ENCODE measurements around the gene NXPE1.

The NXPE1 gene

DNA sequence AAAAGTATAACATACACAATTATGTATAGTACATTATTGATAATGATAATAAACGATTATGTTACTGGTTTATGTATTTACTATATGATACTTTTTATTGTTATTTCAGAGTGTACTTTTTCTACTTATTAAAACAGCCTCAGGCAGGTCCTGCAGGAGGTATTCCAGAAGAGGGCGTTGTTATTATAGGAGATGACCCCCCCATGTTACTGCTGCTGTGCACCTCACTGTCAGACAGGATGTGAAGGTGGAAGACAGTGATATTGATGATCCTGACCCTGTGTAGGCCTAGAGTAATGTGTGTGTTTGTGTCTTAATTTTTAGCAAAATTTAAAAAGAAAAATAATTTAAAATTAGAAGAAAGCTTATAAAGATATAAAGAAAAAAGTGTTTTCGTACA lies 62.8 kb downstream of the NXPE1 start:
- no peak overlapping the region for H3K4me3 ChIP-seq (replicated peaks; ENCODE audit: insufficient read depth, low read length)
- H3K27me3 ChIP-seq (ENCODE audit: insufficient read depth, poor library complexity, severe bottlenecking): no peaks in the 10 kb centered on the region
- TF ChIP-seq, protein P1, sequence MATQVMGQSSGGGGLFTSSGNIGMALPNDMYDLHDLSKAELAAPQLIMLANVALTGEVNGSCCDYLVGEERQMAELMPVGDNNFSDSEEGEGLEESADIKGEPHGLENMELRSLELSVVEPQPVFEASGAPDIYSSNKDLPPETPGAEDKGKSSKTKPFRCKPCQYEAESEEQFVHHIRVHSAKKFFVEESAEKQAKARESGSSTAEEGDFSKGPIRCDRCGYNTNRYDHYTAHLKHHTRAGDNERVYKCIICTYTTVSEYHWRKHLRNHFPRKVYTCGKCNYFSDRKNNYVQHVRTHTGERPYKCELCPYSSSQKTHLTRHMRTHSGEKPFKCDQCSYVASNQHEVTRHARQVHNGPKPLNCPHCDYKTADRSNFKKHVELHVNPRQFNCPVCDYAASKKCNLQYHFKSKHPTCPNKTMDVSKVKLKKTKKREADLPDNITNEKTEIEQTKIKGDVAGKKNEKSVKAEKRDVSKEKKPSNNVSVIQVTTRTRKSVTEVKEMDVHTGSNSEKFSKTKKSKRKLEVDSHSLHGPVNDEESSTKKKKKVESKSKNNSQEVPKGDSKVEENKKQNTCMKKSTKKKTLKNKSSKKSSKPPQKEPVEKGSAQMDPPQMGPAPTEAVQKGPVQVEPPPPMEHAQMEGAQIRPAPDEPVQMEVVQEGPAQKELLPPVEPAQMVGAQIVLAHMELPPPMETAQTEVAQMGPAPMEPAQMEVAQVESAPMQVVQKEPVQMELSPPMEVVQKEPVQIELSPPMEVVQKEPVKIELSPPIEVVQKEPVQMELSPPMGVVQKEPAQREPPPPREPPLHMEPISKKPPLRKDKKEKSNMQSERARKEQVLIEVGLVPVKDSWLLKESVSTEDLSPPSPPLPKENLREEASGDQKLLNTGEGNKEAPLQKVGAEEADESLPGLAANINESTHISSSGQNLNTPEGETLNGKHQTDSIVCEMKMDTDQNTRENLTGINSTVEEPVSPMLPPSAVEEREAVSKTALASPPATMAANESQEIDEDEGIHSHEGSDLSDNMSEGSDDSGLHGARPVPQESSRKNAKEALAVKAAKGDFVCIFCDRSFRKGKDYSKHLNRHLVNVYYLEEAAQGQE (IDR thresholded peaks at IDR 0.05; ENCODE audit: insufficient replicate concordance, low read depth): no peak
- TF ChIP-seq, protein P2, sequence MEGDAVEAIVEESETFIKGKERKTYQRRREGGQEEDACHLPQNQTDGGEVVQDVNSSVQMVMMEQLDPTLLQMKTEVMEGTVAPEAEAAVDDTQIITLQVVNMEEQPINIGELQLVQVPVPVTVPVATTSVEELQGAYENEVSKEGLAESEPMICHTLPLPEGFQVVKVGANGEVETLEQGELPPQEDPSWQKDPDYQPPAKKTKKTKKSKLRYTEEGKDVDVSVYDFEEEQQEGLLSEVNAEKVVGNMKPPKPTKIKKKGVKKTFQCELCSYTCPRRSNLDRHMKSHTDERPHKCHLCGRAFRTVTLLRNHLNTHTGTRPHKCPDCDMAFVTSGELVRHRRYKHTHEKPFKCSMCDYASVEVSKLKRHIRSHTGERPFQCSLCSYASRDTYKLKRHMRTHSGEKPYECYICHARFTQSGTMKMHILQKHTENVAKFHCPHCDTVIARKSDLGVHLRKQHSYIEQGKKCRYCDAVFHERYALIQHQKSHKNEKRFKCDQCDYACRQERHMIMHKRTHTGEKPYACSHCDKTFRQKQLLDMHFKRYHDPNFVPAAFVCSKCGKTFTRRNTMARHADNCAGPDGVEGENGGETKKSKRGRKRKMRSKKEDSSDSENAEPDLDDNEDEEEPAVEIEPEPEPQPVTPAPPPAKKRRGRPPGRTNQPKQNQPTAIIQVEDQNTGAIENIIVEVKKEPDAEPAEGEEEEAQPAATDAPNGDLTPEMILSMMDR (IDR thresholded peaks at IDR 0.05; ENCODE audit: insufficient read depth, low read length): no peak
- no peak for TF ChIP-seq GABPA (IDR thresholded peaks at IDR 0.05; ENCODE audit: low read depth)
- no peak for TF ChIP-seq SPI1 (IDR thresholded peaks at IDR 0.05; ENCODE audit: borderline replicate concordance, low read depth)
- TF ChIP-seq POLR2AphosphoS5 (IDR thresholded peaks at IDR 0.05; ENCODE audit: low read depth): no peak
- DNase-seq (ENCODE audit: low read depth in 1 of 2, low spot score in 1 of 2): no peak
- H3K27ac ChIP-seq (replicated peaks): no peak overlapping the region

DNA sequence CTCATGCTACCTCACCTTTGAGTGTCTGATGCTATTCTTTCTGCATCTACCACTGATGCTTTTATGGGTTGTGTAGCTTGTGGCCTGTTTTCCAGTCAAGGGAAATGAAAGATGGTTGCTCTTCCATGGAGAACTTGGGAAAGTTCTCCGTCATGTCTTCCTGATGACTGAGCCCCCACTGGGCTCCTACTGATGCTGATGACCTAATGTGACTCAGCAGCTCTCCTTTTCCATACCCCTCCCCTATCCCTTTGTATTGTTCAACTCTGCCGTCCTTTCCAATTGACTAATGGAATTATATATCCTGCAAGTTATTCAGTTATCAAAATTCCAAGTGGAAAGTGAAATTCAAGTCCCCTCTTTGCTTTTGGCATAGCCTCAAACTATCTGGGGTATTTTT lies 75.8 kb downstream of the NXPE1 start:
- DNase-seq (ENCODE audit: low read depth in 1 of 2, low spot score in 1 of 2): no peak
- TF ChIP-seq GABPA (IDR thresholded peaks at IDR 0.05; ENCODE audit: low read depth) (no peak), SPI1 (IDR thresholded peaks at IDR 0.05; ENCODE audit: borderline replicate concordance, low read depth) (no peak), POLR2AphosphoS5 (IDR thresholded peaks at IDR 0.05; ENCODE audit: low read depth) (no peak)
- TF ChIP-seq, protein P2 (IDR thresholded peaks at IDR 0.05; ENCODE audit: insufficient read depth, low read length): no peak
- TF ChIP-seq, protein P1 (IDR thresholded peaks at IDR 0.05; ENCODE audit: insufficient replicate concordance, low read depth): no peak
- H3K27me3 ChIP-seq (ENCODE audit: insufficient read depth, poor library complexity, severe bottlenecking): no peaks in the 10 kb centered on the region
- no peak overlapping the region for H3K4me3 ChIP-seq (replicated peaks; ENCODE audit: insufficient read depth, low read length)
- no peak overlapping the region for H3K27ac ChIP-seq (replicated peaks)

DNA sequence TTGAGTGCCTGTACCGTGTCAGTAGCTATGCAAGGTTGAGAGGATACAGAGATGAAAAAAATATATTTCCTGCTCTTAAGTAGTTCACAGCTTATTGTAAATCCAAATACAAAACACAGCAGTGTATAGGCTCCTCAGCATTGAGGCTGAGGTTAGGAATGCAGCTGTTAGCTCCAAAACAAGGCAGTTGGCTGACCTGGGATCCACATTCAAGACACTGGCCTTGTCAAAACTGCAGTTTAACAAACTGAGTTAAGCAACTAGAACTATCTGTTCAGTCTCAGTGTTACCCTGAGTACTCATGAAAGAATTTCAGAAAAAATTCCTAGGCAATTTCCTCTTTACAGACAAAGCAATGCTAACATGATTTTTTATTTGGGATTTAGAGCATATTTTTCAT lies 77.6 kb downstream of the NXPE1 start:
- no peak for DNase-seq (ENCODE audit: low read depth in 1 of 2, low spot score in 1 of 2)
- H3K27ac ChIP-seq (replicated peaks): no peak overlapping the region
- no peak overlapping the region for H3K4me3 ChIP-seq (replicated peaks; ENCODE audit: insufficient read depth, low read length)
- TF ChIP-seq, protein P1 (IDR thresholded peaks at IDR 0.05; ENCODE audit: insufficient replicate concordance, low read depth): no peak
- TF ChIP-seq POLR2AphosphoS5 (IDR thresholded peaks at IDR 0.05; ENCODE audit: low read depth): no peak
- no peak for TF ChIP-seq GABPA (IDR thresholded peaks at IDR 0.05; ENCODE audit: low read depth)
- no peak for TF ChIP-seq SPI1 (IDR thresholded peaks at IDR 0.05; ENCODE audit: borderline replicate concordance, low read depth)
- TF ChIP-seq, protein P2 (IDR thresholded peaks at IDR 0.05; ENCODE audit: insufficient read depth, low read length): no peak
- H3K27me3 ChIP-seq (ENCODE audit: insufficient read depth, poor library complexity, severe bottlenecking): no peaks in the 10 kb centered on the region

Measured in HL-60 (cell line).